Endodermal cell (in vitro differentiated cells): ENCODE data around the gene OR1M1. TPM values are rescaled to one million over a fixed set of nuclear protein-coding genes. Genes with fewer than 3 reads are reported as not detected.
"Not testable (repeated sequence)": the region's sequence is repeated elsewhere in the genome, so short reads cannot be mapped to it uniquely, and the experiment has no call there.

ENCODE experiments used
- DNase-seq: peaks from one replicate; pipeline ENCODE4 v3.0.0-alpha.2; 2017
- H3K27ac ChIP-seq: 2 replicates; pipeline ENCODE4 v1.5.1; 2013; ENCODE audit warnings: mild to moderate bottlenecking, low read depth, low read length, moderate library complexity
- H3K27me3 ChIP-seq: 2 replicates; pipeline ENCODE4 v1.6.1; 2013; ENCODE audit warnings: mild to moderate bottlenecking, low read length, moderate library complexity; ENCODE audit not compliant: insufficient read depth, control insufficient read depth, poor library complexity, severe bottlenecking
- H3K36me3 ChIP-seq: 2 replicates; pipeline ENCODE4 v1.7.0; 2013; ENCODE audit warnings: mild to moderate bottlenecking, low read length, moderate library complexity; ENCODE audit not compliant: control insufficient read depth, insufficient read depth
- H3K4me1 ChIP-seq: one replicate; pipeline ENCODE4 v1.7.0; 2013; ENCODE audit warnings: low read length; ENCODE audit not compliant: control insufficient read depth, insufficient read depth
- H3K4me3 ChIP-seq: 2 replicates; pipeline ENCODE4 v1.5.1; 2013; ENCODE audit warnings: mild to moderate bottlenecking, low read length, moderate library complexity
- H3K9ac ChIP-seq: 2 replicates; pipeline ENCODE4 v1.6.1; 2013; ENCODE audit warnings: mild to moderate bottlenecking, low read length, moderate library complexity; ENCODE audit not compliant: poor library complexity, severe bottlenecking; ENCODE audit errors: extremely low read depth
- H3K9me3 ChIP-seq: 2 replicates; pipeline ENCODE4 v1.6.1; 2013; ENCODE audit warnings: mild to moderate bottlenecking, low read length, moderate library complexity; ENCODE audit not compliant: control insufficient read depth
- H3K27ac Mint-ChIP-seq: 2 replicates; pipeline ENCODE4 v1.8.0; 2020; ENCODE audit warnings: mixed read lengths
- H3K27me3 Mint-ChIP-seq: 2 replicates; pipeline ENCODE4 v1.8.0; 2021; ENCODE audit warnings: mild to moderate bottlenecking, mixed read lengths; ENCODE audit not compliant: insufficient read depth
- H3K36me3 Mint-ChIP-seq: 2 replicates; pipeline ENCODE4 v1.8.0; 2020; ENCODE audit warnings: low read depth, mixed read lengths
- H3K4me1 Mint-ChIP-seq: 2 replicates; pipeline ENCODE4 v1.8.0; 2020; ENCODE audit warnings: mixed read lengths
- H3K4me3 Mint-ChIP-seq: 2 replicates; pipeline ENCODE4 v1.8.0; 2020; ENCODE audit warnings: mild to moderate bottlenecking, moderate library complexity, mixed read lengths
- H3K9me3 Mint-ChIP-seq: 2 replicates; pipeline ENCODE4 v1.8.0; 2020; ENCODE audit warnings: mild to moderate bottlenecking, mixed read lengths
- CTCF ChIP-seq: fragments of 200-600 bp; sonication (generic); conservative IDR thresholded peaks from 2 replicates; pipeline ENCODE4 v1.5.0; 2021; ENCODE audit warnings: antibody characterized with exemption, mild to moderate bottlenecking
- WGBS, 2 experiments: methylation state at CpG; one replicate each; pipeline versions ENCODE4 v1.1.5 to v1.1.7; 2013; ENCODE audit warnings: missing lambda C conversion rate in 2 of 2, mixed read lengths in 1 of 2; ENCODE audit not compliant: insufficient coverage in 1 of 2, insufficient read length in 1 of 2; 5-methylcytosine and 5-hydroxymethylcytosine counted together
- total RNA-seq, 2 donors: library from RNA; stranded (reverse); fragmentation: NEBNext Ultra II Directional in 1 of 2; extraction: Animal tissue kit (Norgen Biotek cat#: 25700) in 1 of 2; gene quantifications; 2 replicates in 1 of 2; 3 replicates in 1 of 2; pipeline ENCODE4 v1.2.1, GENCODE V29; 2021

OR1M1 gene
- total RNA-seq, 2 donors from 2014 or later = not detected

GRCh38 chr19:9044449-9044848, 42.4 kb upstream of the OR1M1 start:
- no peaks in the 10 kb centered on the region for H3K27me3 ChIP-seq
- DNase-seq = no peak
- Mint-ChIP-seq H3K27me3 (peaks cover 15% of the 10 kb centered on the region), H3K36me3 (no peaks in the 10 kb centered on the region), H3K9me3 (no peaks in the 10 kb centered on the region), H3K27ac (no peak overlapping the region), H3K4me1 (peaks cover 4% of the 10 kb centered on the region), H3K4me3 (no peak overlapping the region)
- H3K9ac ChIP-seq = no peak overlapping the region
- H3K36me3 ChIP-seq = no peaks in the 10 kb centered on the region
- no peak overlapping the region for H3K27ac ChIP-seq
- TF ChIP-seq CTCF = no peak
- no peaks in the 10 kb centered on the region for H3K4me1 ChIP-seq
- no peaks in the 10 kb centered on the region for H3K9me3 ChIP-seq
- 87 to 90% methylated on average over 2 to 3 of the region's 3 CpGs for WGBS, 2 experiments
- no peak overlapping the region for H3K4me3 ChIP-seq

- TF ChIP-seq CTCF = no peak
- Histone ChIP-seq H3K36me3 (no peaks in the 10 kb centered on the region), H3K4me3 (no peak overlapping the region), H3K9ac (no peak overlapping the region), H3K4me1 (no peaks in the 10 kb centered on the region), H3K27ac (no peak overlapping the region), H3K27me3 (no peaks in the 10 kb centered on the region), H3K9me3 (no peaks in the 10 kb centered on the region)
- no peak for DNase-seq
- Mint-ChIP-seq H3K4me3 (no peak overlapping the region), H3K9me3 (no peaks in the 10 kb centered on the region), H3K36me3 (no peaks in the 10 kb centered on the region), H3K4me1 (peaks cover 4% of the 10 kb centered on the region), H3K27me3 (peaks cover 15% of the 10 kb centered on the region), H3K27ac (no peak overlapping the region)
- 77 to 80% methylated on average over 3 to 4 of the region's 4 CpGs for WGBS, 2 experiments
Observed at GRCh38 chr19:9046694-9047093, 40.2 kb upstream of the OR1M1 start.

- H3K27ac ChIP-seq = no peak overlapping the region
- H3K36me3 Mint-ChIP-seq = no peaks in the 10 kb centered on the region
- H3K4me1 ChIP-seq = no peaks in the 10 kb centered on the region
- H3K4me3 ChIP-seq = no peak overlapping the region
- H3K9me3 ChIP-seq = no peaks in the 10 kb centered on the region
- no peak for DNase-seq
- H3K9ac ChIP-seq = no peak overlapping the region
- H3K27me3 ChIP-seq = no peaks in the 10 kb centered on the region
- 91 to 100% methylated on average over 4 of the region's 4 CpGs for WGBS, 2 experiments
- H3K9me3 Mint-ChIP-seq = peaks cover 19% of the 10 kb centered on the region
- H3K4me1 Mint-ChIP-seq = peaks cover 15% of the 10 kb centered on the region
- H3K27me3 Mint-ChIP-seq = no peaks in the 10 kb centered on the region
- H3K4me3 Mint-ChIP-seq = no peak overlapping the region
- TF ChIP-seq CTCF = no peak
- H3K36me3 ChIP-seq = no peaks in the 10 kb centered on the region
- H3K27ac Mint-ChIP-seq = no peak overlapping the region
Observed at GRCh38 chr19:9052894-9053293, 34.0 kb upstream of the OR1M1 start.

GRCh38 chr19:9053674-9054073, 33.2 kb upstream of the OR1M1 start:
- not testable (repeated sequence) for H3K4me3 ChIP-seq, H3K4me1 ChIP-seq, H3K27me3 Mint-ChIP-seq, DNase-seq, H3K27me3 ChIP-seq, H3K36me3 Mint-ChIP-seq, H3K27ac ChIP-seq, H3K9ac ChIP-seq, H3K9me3 ChIP-seq, H3K4me3 Mint-ChIP-seq, H3K36me3 ChIP-seq, H3K27ac Mint-ChIP-seq
- H3K9me3 Mint-ChIP-seq = peaks cover 19% of the 10 kb centered on the region
- H3K4me1 Mint-ChIP-seq = peaks cover 15% of the 10 kb centered on the region
- 90 to 95% methylated on average over 4 to 6 of the region's 6 CpGs for WGBS, 2 experiments
